ENCODE data around the gene ABHD12B.
A peak's percentile ranks its signal among the peaks of the same experiment; 100 is the strongest.
"Not testable (repeated sequence)": the region's sequence is repeated elsewhere in the genome, so short reads cannot be mapped to it uniquely, and the experiment has no call there.

The ABHD12B gene

GRCh38 chr14:50897658-50898175, 25.9 kb downstream of the ABHD12B start:
- Histone ChIP-seq H3K9ac (ENCODE audit: low read depth, low read length) (no peak overlapping the region), H3K4me3 (ENCODE audit: low read depth, low read length) (peak overlapping the region; percentile 38), H3K27me3 (ENCODE audit: control insufficient read depth, insufficient read depth, low read length) (no peaks in the 10 kb centered on the region), H3K27ac (ENCODE audit: low read depth, low read length) (peak overlapping the region; percentile 14), H3K9me3 (ENCODE audit: control insufficient read depth, insufficient read depth, low read length) (no peaks in the 10 kb centered on the region), H3K36me3 (ENCODE audit: control insufficient read depth, insufficient read depth, low read length) (no peaks in the 10 kb centered on the region), H3K4me1 (ENCODE audit: control insufficient read depth, insufficient read depth, low read length) (peaks cover 28% of the 10 kb centered on the region)

- no peaks in the 10 kb centered on the region for H3K9me3 ChIP-seq (ENCODE audit: control insufficient read depth, insufficient read depth, low read length)
- H3K27ac ChIP-seq (ENCODE audit: low read depth, low read length): no peak overlapping the region
- H3K4me3 ChIP-seq (ENCODE audit: low read depth, low read length): no peak overlapping the region
- H3K27me3 ChIP-seq (ENCODE audit: control insufficient read depth, insufficient read depth, low read length): no peaks in the 10 kb centered on the region
- H3K9ac ChIP-seq (ENCODE audit: low read depth, low read length): no peak overlapping the region
- H3K4me1 ChIP-seq (ENCODE audit: control insufficient read depth, insufficient read depth, low read length): peaks cover 28% of the 10 kb centered on the region
- peaks cover 9% of the 10 kb centered on the region; the same call in 1 of the 2 replicates for H3K36me3 ChIP-seq (ENCODE audit: control insufficient read depth, insufficient read depth, low read length)
These were observed 29.5 kb downstream of the ABHD12B start for GRCh38 chr14:50901361-50901760.

- Histone ChIP-seq H3K9ac (ENCODE audit: low read depth, low read length) (no peak overlapping the region), H3K27me3 (ENCODE audit: control insufficient read depth, insufficient read depth, low read length) (no peaks in the 10 kb centered on the region), H3K27ac (ENCODE audit: low read depth, low read length) (no peak overlapping the region), H3K36me3 (ENCODE audit: control insufficient read depth, insufficient read depth, low read length) (peaks cover 36% of the 10 kb centered on the region), H3K4me1 (ENCODE audit: control insufficient read depth, insufficient read depth, low read length) (peaks cover 10% of the 10 kb centered on the region), H3K9me3 (ENCODE audit: control insufficient read depth, insufficient read depth, low read length) (no peaks in the 10 kb centered on the region), H3K4me3 (ENCODE audit: low read depth, low read length) (no peak overlapping the region)
These were observed 32.9 kb downstream of the ABHD12B start for GRCh38 chr14:50904719-50905118.

- no peak overlapping the region for H3K9ac ChIP-seq (ENCODE audit: low read depth, low read length)
These were observed 34.6 kb downstream of the ABHD12B start for GRCh38 chr14:50906326-50907065.

GRCh38 chr14:50910495-50911420, 38.9 kb downstream of the ABHD12B start:
- Histone ChIP-seq H3K27me3 (ENCODE audit: control insufficient read depth, insufficient read depth, low read length) (no peaks in the 10 kb centered on the region), H3K36me3 (ENCODE audit: control insufficient read depth, insufficient read depth, low read length) (peaks cover 60% of the 10 kb centered on the region), H3K9ac (ENCODE audit: low read depth, low read length) (no peak overlapping the region), H3K4me1 (ENCODE audit: control insufficient read depth, insufficient read depth, low read length) (peaks cover 14% of the 10 kb centered on the region), H3K4me3 (ENCODE audit: low read depth, low read length) (no peak overlapping the region), H3K9me3 (ENCODE audit: control insufficient read depth, insufficient read depth, low read length) (no peaks in the 10 kb centered on the region), H3K27ac (ENCODE audit: low read depth, low read length) (no peak overlapping the region)

More at GRCh38 chr14:50906326-50907065, 34.6 kb downstream of the ABHD12B start:
- no peak overlapping the region for H3K27ac ChIP-seq (ENCODE audit: low read depth, low read length)
- peaks cover 14% of the 10 kb centered on the region for H3K4me1 ChIP-seq (ENCODE audit: control insufficient read depth, insufficient read depth, low read length)
- no peak overlapping the region for H3K4me3 ChIP-seq (ENCODE audit: low read depth, low read length)
- no peaks in the 10 kb centered on the region for H3K27me3 ChIP-seq (ENCODE audit: control insufficient read depth, insufficient read depth, low read length)
- H3K36me3 ChIP-seq (ENCODE audit: control insufficient read depth, insufficient read depth, low read length): peaks cover 43% of the 10 kb centered on the region
- H3K9me3 ChIP-seq (ENCODE audit: control insufficient read depth, insufficient read depth, low read length): no peaks in the 10 kb centered on the region

GRCh38 chr14:50917449-50917848, 45.6 kb downstream of the ABHD12B start:
- H3K36me3 ChIP-seq (ENCODE audit: control insufficient read depth, insufficient read depth, low read length): peaks cover 49% of the 10 kb centered on the region
- H3K9ac ChIP-seq (ENCODE audit: low read depth, low read length): no peak overlapping the region

GRCh38 chr14:50919524-50919923, 47.7 kb downstream of the ABHD12B start:
- H3K27me3 ChIP-seq (ENCODE audit: control insufficient read depth, insufficient read depth, low read length); H3K4me3 ChIP-seq (ENCODE audit: low read depth, low read length); H3K9me3 ChIP-seq (ENCODE audit: control insufficient read depth, insufficient read depth, low read length); H3K9ac ChIP-seq (ENCODE audit: low read depth, low read length); H3K27ac ChIP-seq (ENCODE audit: low read depth, low read length); H3K4me1 ChIP-seq (ENCODE audit: control insufficient read depth, insufficient read depth, low read length): not testable (repeated sequence)
- peaks cover 56% of the 10 kb centered on the region for H3K36me3 ChIP-seq (ENCODE audit: control insufficient read depth, insufficient read depth, low read length)

More at GRCh38 chr14:50917449-50917848, 45.6 kb downstream of the ABHD12B start:
- H3K9me3 ChIP-seq (ENCODE audit: control insufficient read depth, insufficient read depth, low read length): no peaks in the 10 kb centered on the region
- H3K4me1 ChIP-seq (ENCODE audit: control insufficient read depth, insufficient read depth, low read length): peaks cover 7% of the 10 kb centered on the region; the same call in 1 of the 2 replicates
- no peak overlapping the region for H3K27ac ChIP-seq (ENCODE audit: low read depth, low read length)
- no peaks in the 10 kb centered on the region for H3K27me3 ChIP-seq (ENCODE audit: control insufficient read depth, insufficient read depth, low read length)
- no peak overlapping the region for H3K4me3 ChIP-seq (ENCODE audit: low read depth, low read length)

GRCh38 chr14:50920482-50921230, 48.8 kb downstream of the ABHD12B start:
- peak overlapping the region; percentile 21 for H3K27ac ChIP-seq (ENCODE audit: low read depth, low read length)

GRCh38 chr14:50922803-50923202, 51.0 kb downstream of the ABHD12B start:
- Histone ChIP-seq H3K4me1 (ENCODE audit: control insufficient read depth, insufficient read depth, low read length) (peaks cover 7% of the 10 kb centered on the region; the same call in 1 of the 2 replicates), H3K27me3 (ENCODE audit: control insufficient read depth, insufficient read depth, low read length) (no peaks in the 10 kb centered on the region), H3K27ac (ENCODE audit: low read depth, low read length) (no peak overlapping the region), H3K36me3 (ENCODE audit: control insufficient read depth, insufficient read depth, low read length) (peaks cover 39% of the 10 kb centered on the region), H3K9me3 (ENCODE audit: control insufficient read depth, insufficient read depth, low read length) (no peaks in the 10 kb centered on the region), H3K4me3 (ENCODE audit: low read depth, low read length) (no peak overlapping the region), H3K9ac (ENCODE audit: low read depth, low read length) (no peak overlapping the region)

More at GRCh38 chr14:50920482-50921230, 48.8 kb downstream of the ABHD12B start:
- H3K4me3 ChIP-seq (ENCODE audit: low read depth, low read length): no peak overlapping the region
- H3K9ac ChIP-seq (ENCODE audit: low read depth, low read length): no peak overlapping the region
- peaks cover 50% of the 10 kb centered on the region for H3K36me3 ChIP-seq (ENCODE audit: control insufficient read depth, insufficient read depth, low read length)
- H3K4me1 ChIP-seq (ENCODE audit: control insufficient read depth, insufficient read depth, low read length): peaks cover 7% of the 10 kb centered on the region; the same call in 1 of the 2 replicates
- no peaks in the 10 kb centered on the region for H3K9me3 ChIP-seq (ENCODE audit: control insufficient read depth, insufficient read depth, low read length)
- H3K27me3 ChIP-seq (ENCODE audit: control insufficient read depth, insufficient read depth, low read length): no peaks in the 10 kb centered on the region

GRCh38 chr14:50924236-50924635, 52.4 kb downstream of the ABHD12B start:
- Histone ChIP-seq H3K4me1 (ENCODE audit: control insufficient read depth, insufficient read depth, low read length) (peaks cover 7% of the 10 kb centered on the region; the same call in 1 of the 2 replicates), H3K9ac (ENCODE audit: low read depth, low read length) (no peak overlapping the region), H3K36me3 (ENCODE audit: control insufficient read depth, insufficient read depth, low read length) (peaks cover 37% of the 10 kb centered on the region), H3K9me3 (ENCODE audit: control insufficient read depth, insufficient read depth, low read length) (no peaks in the 10 kb centered on the region), H3K4me3 (ENCODE audit: low read depth, low read length) (no peak overlapping the region), H3K27me3 (ENCODE audit: control insufficient read depth, insufficient read depth, low read length) (no peaks in the 10 kb centered on the region), H3K27ac (ENCODE audit: low read depth, low read length) (no peak overlapping the region)
